Measurements from ENCODE around the gene RTL5.

RTL5 gene

DNA sequence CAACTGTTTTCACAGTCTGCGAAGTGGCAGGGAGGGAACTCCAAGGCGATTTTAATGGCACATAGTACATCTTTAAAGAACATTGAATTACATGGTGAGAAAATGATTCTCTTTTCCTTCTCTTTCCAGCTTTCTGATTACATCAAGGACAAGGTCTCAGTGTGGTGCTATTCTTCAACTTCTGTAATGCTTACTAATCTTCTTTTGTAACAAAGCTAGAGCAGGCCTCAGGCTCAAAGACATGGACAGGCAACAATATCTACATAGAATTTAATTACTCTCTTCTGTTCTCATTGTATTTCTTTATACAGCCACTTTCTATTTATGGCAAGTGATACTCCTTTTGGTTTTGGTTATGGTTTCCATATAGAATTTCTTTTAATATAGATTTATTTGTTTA is 48.4 kb downstream of the RTL5 start:
- no peak for TF ChIP-seq GATA3 (IDR thresholded peaks at IDR 0.05; ENCODE audit: low read depth, low read length)
- no peak for TF ChIP-seq GATA2 (IDR thresholded peaks at IDR 0.05; ENCODE audit: low read depth, low read length)

DNA sequence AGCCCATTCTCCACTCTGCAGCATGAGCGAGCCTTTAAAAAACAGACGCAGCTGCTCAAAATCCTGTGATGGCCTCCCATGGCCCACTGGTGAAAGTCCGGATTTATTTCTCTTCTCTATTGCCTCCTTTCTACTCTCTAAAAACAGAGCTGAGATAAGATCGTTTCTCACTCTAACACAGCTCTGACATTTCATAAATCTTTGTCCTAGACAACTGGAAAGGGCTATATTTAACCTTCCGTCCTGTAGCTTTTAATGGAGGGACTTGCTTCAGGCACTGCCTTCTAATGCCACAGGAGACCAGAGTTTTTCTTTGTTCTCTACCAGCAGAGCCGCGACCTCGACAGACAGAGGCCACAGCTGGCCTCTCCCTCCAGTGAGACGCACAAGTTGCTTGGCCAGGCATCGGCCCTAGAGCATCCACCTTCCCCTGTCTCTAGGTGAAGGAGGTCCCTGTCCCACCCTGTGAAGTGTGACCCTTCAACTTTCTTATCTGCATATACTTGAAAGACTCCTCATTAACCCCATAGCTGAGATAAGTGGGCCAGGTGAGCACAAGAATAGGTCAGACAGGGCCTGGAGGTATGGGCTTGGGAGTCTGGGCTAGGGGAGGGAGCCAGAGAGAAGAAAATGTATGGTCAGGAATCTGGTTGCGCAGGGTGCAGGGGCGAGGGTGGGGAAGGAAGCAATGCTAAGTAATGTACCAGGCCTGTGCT is 50.0 kb downstream of the RTL5 start:
- TF ChIP-seq GATA2 (IDR thresholded peaks at IDR 0.05; ENCODE audit: low read depth, low read length), result peak; percentile 86
- TF ChIP-seq GATA3 (IDR thresholded peaks at IDR 0.05; ENCODE audit: low read depth, low read length), result no peak; the same call in none of the 2 replicates

DNA sequence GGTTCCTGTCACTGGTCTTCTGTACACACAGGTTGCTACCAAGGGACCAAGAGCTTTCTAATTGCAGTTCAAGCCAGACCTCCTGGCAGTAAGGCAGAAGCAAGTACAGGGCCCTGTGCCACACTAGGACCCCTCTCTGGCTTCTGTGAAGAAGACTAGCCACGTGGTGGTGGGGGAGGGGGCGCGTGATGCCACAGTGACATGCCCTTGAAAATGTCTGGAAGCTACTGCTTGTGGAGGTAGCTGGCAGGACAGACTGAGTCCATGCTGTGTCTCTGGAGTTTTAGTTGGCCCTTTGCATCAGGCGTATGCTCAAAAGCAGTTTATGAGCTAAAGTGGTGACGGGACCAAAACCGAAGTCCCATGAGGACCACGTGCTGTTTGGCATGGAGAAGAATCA is 50.9 kb downstream of the RTL5 start:
- no peak for TF ChIP-seq GATA2 (IDR thresholded peaks at IDR 0.05; ENCODE audit: low read depth, low read length)
- TF ChIP-seq GATA3 (IDR thresholded peaks at IDR 0.05; ENCODE audit: low read depth, low read length), result no peak

DNA sequence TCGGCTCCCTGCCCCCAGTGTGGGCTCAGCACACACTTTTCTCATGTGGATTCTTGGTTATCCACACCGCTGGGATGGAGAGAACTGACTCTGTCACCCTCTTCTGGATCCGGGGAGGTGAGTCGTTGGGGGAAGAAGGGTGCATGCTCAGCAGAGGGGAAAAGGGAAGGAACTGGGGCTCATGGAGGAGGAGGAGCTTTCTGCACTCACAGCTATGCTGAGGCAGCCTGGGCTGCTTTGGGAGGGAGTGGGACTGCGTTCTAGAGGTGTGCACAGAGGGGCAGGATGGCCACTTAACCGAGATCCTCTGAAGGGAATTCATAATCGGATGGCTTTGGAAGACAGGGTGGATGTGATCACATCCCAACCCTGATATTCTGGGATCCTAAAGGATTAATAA is 51.6 kb downstream of the RTL5 start:
- TF ChIP-seq GATA3 (IDR thresholded peaks at IDR 0.05; ENCODE audit: low read depth, low read length) (no peak), GATA2 (IDR thresholded peaks at IDR 0.05; ENCODE audit: low read depth, low read length) (no peak)

DNA sequence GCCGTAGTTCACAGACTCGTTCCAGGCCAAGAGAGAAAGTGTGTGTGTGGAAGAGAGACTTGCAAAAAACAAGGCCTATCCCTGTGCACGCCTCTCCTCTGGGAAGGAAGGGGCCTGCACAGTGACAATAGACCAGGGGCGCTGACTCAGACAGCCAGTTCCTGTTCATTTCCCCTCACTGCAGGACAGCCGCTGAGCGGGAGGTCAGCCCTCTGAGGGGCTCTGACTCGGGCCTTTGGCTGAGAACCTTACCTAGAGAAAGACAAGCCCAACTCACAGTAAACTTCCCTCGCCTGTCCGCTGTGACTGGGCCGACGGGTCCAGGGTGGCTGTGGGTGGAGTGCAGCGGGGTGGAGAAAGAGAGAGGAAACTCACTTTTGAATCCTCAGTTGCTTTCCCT is 52.1 kb downstream of the RTL5 start:
- TF ChIP-seq GATA2 (IDR thresholded peaks at IDR 0.05; ENCODE audit: low read depth, low read length) (no peak), GATA3 (IDR thresholded peaks at IDR 0.05; ENCODE audit: low read depth, low read length) (no peak)

DNA sequence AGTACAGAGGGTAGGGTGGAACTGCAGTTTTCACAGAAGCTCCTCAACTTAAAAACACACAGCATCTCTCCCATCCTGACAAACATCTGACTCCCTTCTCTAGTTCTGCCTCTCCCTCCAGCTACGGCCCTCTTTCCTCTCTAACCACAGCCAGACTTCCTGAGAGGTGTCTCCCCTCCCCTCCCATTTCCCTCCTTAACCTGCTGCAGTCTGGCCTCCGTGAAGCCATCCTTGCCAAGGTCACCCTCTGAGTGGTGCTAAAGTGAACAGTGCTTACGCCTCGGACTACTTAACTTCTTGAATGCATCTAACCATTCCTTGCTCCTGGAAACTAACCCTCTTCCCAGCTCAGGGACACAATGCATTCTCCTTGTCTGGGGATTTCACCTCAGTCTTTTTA is 53.3 kb downstream of the RTL5 start:
- TF ChIP-seq GATA3 (IDR thresholded peaks at IDR 0.05; ENCODE audit: low read depth, low read length) (no peak), GATA2 (IDR thresholded peaks at IDR 0.05; ENCODE audit: low read depth, low read length) (no peak)

Measured in SH-SY5Y (cell line).